ENCODE results near the gene TRAPPC1. TPM values are rescaled to one million over a fixed set of nuclear protein-coding genes. Genes with fewer than 3 reads are reported as not detected.
A peak's percentile ranks its signal among the peaks of the same experiment; 100 is the strongest.

TRAPPC1 gene
- total RNA-seq, 1 donor from 2014 or later: 145 TPM

- Mint-ChIP-seq H3K27me3 (no peaks in the 10 kb centered on the region), H3K36me3 (peaks cover 50% of the 10 kb centered on the region), H3K4me1 (ENCODE audit: unreplicated experiment) (peaks cover 6% of the 10 kb centered on the region), H3K9me3 (no peaks in the 10 kb centered on the region), H3K27ac (no peak overlapping the region), H3K4me3 (no peak overlapping the region)
- no peak for DNase-seq (ENCODE audit: extremely low spot score, unreplicated experiment)
- TF ChIP-seq CTCF (conservative IDR thresholded peaks at IDR 0.05): no peak
Measured at GRCh38 chr17:7897090-7897489, 34.7 kb downstream of the TRAPPC1 start.

DNA sequence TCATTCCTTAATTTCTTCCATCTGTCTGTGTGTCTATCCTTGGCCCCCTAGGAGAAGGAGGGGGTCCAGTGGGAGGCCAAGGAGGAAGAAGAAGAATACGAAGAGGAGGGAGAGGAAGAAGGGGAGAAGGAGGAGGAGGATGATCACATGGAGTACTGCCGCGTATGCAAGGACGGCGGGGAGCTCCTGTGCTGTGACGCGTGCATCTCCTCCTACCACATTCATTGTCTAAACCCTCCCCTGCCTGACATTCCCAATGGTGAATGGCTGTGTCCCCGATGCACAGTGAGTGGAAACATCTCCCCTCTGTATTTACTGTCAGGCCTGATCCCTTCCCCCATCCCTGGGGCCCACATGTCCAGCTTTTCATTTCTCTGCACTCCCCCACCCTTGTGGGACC lies 36.9 kb downstream of the TRAPPC1 start:
- H3K27me3 Mint-ChIP-seq: no peaks in the 10 kb centered on the region
- no peak for DNase-seq (ENCODE audit: extremely low spot score, unreplicated experiment)
- peaks cover 6% of the 10 kb centered on the region for H3K4me1 Mint-ChIP-seq (ENCODE audit: unreplicated experiment)
- no peaks in the 10 kb centered on the region for H3K9me3 Mint-ChIP-seq
- H3K27ac Mint-ChIP-seq: no peak overlapping the region
- H3K36me3 Mint-ChIP-seq: peaks cover 47% of the 10 kb centered on the region
- TF ChIP-seq CTCF (conservative IDR thresholded peaks at IDR 0.05): no peak
- H3K4me3 Mint-ChIP-seq: no peak overlapping the region

- Mint-ChIP-seq H3K27ac (no peak overlapping the region), H3K27me3 (no peaks in the 10 kb centered on the region), H3K9me3 (no peaks in the 10 kb centered on the region), H3K4me3 (no peak overlapping the region), H3K36me3 (peaks cover 42% of the 10 kb centered on the region), H3K4me1 (ENCODE audit: unreplicated experiment) (peaks cover 6% of the 10 kb centered on the region)
- TF ChIP-seq CTCF (conservative IDR thresholded peaks at IDR 0.05): no peak
- no peak for DNase-seq (ENCODE audit: extremely low spot score, unreplicated experiment)
Measured at GRCh38 chr17:7894226-7894625, 37.5 kb downstream of the TRAPPC1 start.

- DNase-seq (ENCODE audit: extremely low spot score, unreplicated experiment): no peak
- Mint-ChIP-seq H3K27me3 (no peaks in the 10 kb centered on the region), H3K9me3 (no peaks in the 10 kb centered on the region), H3K36me3 (peaks cover 38% of the 10 kb centered on the region), H3K4me1 (ENCODE audit: unreplicated experiment) (peaks cover 6% of the 10 kb centered on the region), H3K4me3 (no peak overlapping the region), H3K27ac (no peak overlapping the region)
- TF ChIP-seq CTCF (conservative IDR thresholded peaks at IDR 0.05): no peak
Measured at GRCh38 chr17:7893187-7893880, 38.4 kb downstream of the TRAPPC1 start.

DNA sequence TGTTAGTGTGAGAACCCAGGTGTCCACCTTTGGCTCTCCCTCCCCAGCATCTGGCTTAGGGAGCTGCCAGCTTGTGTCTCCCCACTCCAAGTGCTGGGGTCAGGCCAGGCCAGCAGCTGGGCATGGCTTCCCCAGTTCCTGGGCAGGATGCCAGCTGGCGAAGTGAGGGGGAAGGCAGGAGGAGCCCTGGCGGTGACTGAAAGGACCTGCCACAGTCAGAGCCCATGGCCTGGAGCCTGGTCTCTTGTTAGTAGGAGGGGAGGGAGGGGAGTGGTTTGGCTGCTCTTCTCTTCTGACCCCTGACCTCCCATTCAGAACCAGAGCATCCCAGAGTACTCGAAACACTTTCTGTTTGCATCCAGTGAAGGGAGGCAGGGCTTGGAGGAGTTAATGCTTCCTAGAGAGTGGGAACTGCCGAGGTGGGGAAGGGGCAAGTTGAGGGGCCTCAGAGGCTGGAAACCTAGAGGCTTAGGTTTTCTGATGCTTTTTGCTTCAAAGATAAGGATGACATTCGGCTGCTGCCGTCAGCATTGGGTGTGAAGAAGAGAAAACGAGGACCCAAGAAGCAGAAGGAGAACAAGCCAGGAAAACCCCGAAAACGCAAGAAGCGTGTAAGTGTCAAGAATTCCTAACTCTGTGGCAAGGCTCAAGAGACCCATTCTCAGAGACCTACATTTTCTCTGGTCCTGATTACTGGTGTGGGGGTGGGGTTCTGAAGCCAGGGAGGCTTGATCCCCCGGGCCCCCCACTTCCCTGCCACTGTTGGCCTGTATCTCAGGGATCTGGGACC lies 42.4 kb downstream of the TRAPPC1 start:
- peak; percentile 69 for TF ChIP-seq CTCF (conservative IDR thresholded peaks at IDR 0.05)
- Mint-ChIP-seq H3K9me3 (no peaks in the 10 kb centered on the region), H3K36me3 (peaks cover 9% of the 10 kb centered on the region), H3K4me1 (ENCODE audit: unreplicated experiment) (no peaks in the 10 kb centered on the region), H3K27ac (no peak overlapping the region), H3K4me3 (no peak overlapping the region), H3K27me3 (no peaks in the 10 kb centered on the region)
- peak; percentile 79 for DNase-seq (ENCODE audit: extremely low spot score, unreplicated experiment)
